Measurements from ENCODE around the gene FBXL13. TPM values are rescaled to one million over a fixed set of nuclear protein-coding genes. Genes with fewer than 3 reads are reported as not detected.
"Not testable (repeated sequence)": the region's sequence is repeated elsewhere in the genome, so short reads cannot be mapped to it uniquely, and the experiment has no call there.

FBXL13 gene
- total and polyA plus RNA-seq, 2 experiments from 2014 or later: 1.2 to 2.5 TPM

- no peak for TF ChIP-seq ZNF462 (CRISPR knock-in tag; IDR thresholded peaks at IDR 0.05)
- no peak for TF ChIP-seq NANOG (IDR thresholded peaks at IDR 0.05; ENCODE audit: borderline replicate concordance)
- TF ChIP-seq JUNB (IDR thresholded peaks at IDR 0.05; ENCODE audit: unreplicated experiment): no peak
- no peak for TF ChIP-seq CREB1 (CRISPR knock-in tag; IDR thresholded peaks at IDR 0.05; ENCODE audit: low read depth)
- no peak for TF ChIP-seq ZNF331 (CRISPR knock-in tag; IDR thresholded peaks at IDR 0.05; ENCODE audit: low read depth)
- no peak for TF ChIP-seq EZH2 (IDR thresholded peaks at IDR 0.05; ENCODE audit: low read depth, unreplicated experiment)
- TF ChIP-seq REST (IDR thresholded peaks at IDR 0.05; ENCODE audit: unreplicated experiment): no peak
These were observed 37.1 kb downstream of the FBXL13 start (continued) for GRCh38 chr7:103037476-103037822.

GRCh38 chr7:103034318-103034717, 40.3 kb downstream of the FBXL13 start:
- H3K4me3 Mint-ChIP-seq; H3K27me3 ChIP-seq (ENCODE audit: insufficient read depth); H3K79me2 ChIP-seq (replicated peaks; ENCODE audit: insufficient read depth); H3K4me1 ChIP-seq (ENCODE audit: insufficient read depth); H3K27ac Mint-ChIP-seq; H2AFZ ChIP-seq; H3K27ac ChIP-seq (ENCODE audit: low read depth); H3K9me2 ChIP-seq (ENCODE audit: insufficient read depth); H3K36me3 ChIP-seq (ENCODE audit: insufficient read depth); H3K4me2 ChIP-seq; H3F3A ChIP-seq (replicated peaks; ENCODE audit: low read depth); H3K27me3 Mint-ChIP-seq (ENCODE audit: insufficient read depth, low read depth, poor library complexity); DNase-seq (ENCODE audit: low spot score); H3K4me3 ChIP-seq; ATAC-seq; H4K20me1 ChIP-seq (replicated peaks; ENCODE audit: insufficient read depth); H3K4me1 Mint-ChIP-seq: not testable (repeated sequence)
- peaks cover 15% of the 10 kb centered on the region for H3K36me3 Mint-ChIP-seq (ENCODE audit: low read depth)
- peaks cover 23% of the 10 kb centered on the region for H3K9me3 Mint-ChIP-seq

Measured in GM23338 (cell line).